Measurements from ENCODE around the gene COG5. TPM values are rescaled to one million over a fixed set of nuclear protein-coding genes. Genes with fewer than 3 reads are reported as not detected.

The COG5 gene
- total RNA-seq, 2 experiments from 2014 or later, result 40.9 to 60.2 TPM

DNA sequence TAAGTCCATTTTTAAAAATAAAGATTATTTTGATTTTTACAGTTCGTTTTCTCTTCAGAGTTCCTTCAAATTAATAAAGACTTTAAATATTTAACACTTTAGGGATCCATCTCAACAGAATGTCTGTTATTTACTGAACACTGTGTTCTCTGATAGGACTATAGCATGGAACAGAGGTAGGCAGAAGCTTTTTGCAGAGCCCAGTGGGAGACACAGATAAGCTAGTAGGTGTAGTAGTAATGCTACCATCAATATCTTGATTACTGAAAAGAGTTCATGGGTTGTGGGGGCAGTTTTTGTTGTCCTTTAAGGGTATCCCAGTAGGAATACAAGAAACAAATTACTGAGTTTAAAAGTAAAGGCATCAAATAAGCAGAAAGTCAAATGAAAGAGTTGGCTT is 254.4 kb downstream of the COG5 start:
- H3K79me2 ChIP-seq (ENCODE audit: insufficient read depth, low read depth, low read length), result no peaks in the 10 kb centered on the region
- H3K4me1 ChIP-seq (ENCODE audit: insufficient read depth, low read length, poor library complexity, severe bottlenecking), result no peaks in the 10 kb centered on the region
- no peak overlapping the region for H3K4me2 ChIP-seq (ENCODE audit: low read length)
- POLR2A ChIA-PET, result interaction anchor here (0.7 kb wide), 1 partner anchor 53 kb away, joined by 3 read pairs; no protein-coding TSS in a partner anchor
- H2AFZ ChIP-seq (ENCODE audit: low read length), result no peak overlapping the region
- intact Hi-C loops (cut with micrococcal nuclease; ENCODE audit: unreplicated experiment), result no loop called here
- H3K9me2 ChIP-seq (ENCODE audit: insufficient read depth, low read length), result no peaks in the 10 kb centered on the region
- BruUV-seq (replicated peaks), result no TSS peak
- TF ChIP-seq, protein P1, sequence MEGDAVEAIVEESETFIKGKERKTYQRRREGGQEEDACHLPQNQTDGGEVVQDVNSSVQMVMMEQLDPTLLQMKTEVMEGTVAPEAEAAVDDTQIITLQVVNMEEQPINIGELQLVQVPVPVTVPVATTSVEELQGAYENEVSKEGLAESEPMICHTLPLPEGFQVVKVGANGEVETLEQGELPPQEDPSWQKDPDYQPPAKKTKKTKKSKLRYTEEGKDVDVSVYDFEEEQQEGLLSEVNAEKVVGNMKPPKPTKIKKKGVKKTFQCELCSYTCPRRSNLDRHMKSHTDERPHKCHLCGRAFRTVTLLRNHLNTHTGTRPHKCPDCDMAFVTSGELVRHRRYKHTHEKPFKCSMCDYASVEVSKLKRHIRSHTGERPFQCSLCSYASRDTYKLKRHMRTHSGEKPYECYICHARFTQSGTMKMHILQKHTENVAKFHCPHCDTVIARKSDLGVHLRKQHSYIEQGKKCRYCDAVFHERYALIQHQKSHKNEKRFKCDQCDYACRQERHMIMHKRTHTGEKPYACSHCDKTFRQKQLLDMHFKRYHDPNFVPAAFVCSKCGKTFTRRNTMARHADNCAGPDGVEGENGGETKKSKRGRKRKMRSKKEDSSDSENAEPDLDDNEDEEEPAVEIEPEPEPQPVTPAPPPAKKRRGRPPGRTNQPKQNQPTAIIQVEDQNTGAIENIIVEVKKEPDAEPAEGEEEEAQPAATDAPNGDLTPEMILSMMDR (conservative IDR thresholded peaks at IDR 0.05; ENCODE audit: low read length), result no peak
- TF ChIP-seq EZH2phosphoT487 (IDR thresholded peaks at IDR 0.05; ENCODE audit: borderline replicate concordance, low read depth, low read length), result no peak
- no peaks in the 10 kb centered on the region for H3K9me3 ChIP-seq (ENCODE audit: low read length)
- H3K27ac ChIP-seq (ENCODE audit: low read depth, low read length, poor library complexity, severe bottlenecking), result no peak overlapping the region
- no peak for DNase-seq (ENCODE audit: low spot score)
- no peaks in the 10 kb centered on the region for H3K36me3 ChIP-seq (ENCODE audit: insufficient read depth, low read length)
- CTCF ChIA-PET (ENCODE audit: unreplicated experiment), result no interaction called here
- no peak overlapping the region for H3K4me3 ChIP-seq (ENCODE audit: low read depth, low read length, poor library complexity, severe bottlenecking)
- H4K20me1 ChIP-seq (ENCODE audit: insufficient read depth, low read length), result no peaks in the 10 kb centered on the region

DNA sequence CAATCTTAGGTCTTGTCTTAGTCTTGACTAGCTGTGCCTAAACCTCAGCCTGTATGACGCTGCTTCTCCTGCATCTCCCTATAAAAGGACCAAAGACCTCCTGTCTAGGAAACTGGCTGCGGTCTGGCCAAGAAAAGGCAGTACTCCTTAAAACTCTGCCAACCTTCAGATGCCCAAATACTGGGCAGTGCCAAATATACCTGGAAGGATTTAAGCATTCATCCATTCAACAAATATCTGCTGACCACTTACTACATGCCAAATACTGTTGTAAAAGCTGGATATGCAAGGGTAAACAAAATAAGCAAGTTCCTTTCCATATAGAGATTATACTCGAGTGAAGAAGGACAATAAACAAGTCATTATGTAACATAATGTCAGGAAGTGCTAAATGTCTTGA is 259.1 kb downstream of the COG5 start:
- ChIA-PET POLR2A (no interaction called here), CTCF (ENCODE audit: unreplicated experiment) (no interaction called here)
- intact Hi-C loops (cut with micrococcal nuclease; ENCODE audit: unreplicated experiment), result no loop called here
- Histone ChIP-seq H3K4me2 (ENCODE audit: low read length) (no peak overlapping the region), H3K27ac (ENCODE audit: low read depth, low read length, poor library complexity, severe bottlenecking) (no peak overlapping the region), H3K79me2 (ENCODE audit: insufficient read depth, low read depth, low read length) (no peaks in the 10 kb centered on the region), H3K9me2 (ENCODE audit: insufficient read depth, low read length) (no peaks in the 10 kb centered on the region), H3K9me3 (ENCODE audit: low read length) (no peaks in the 10 kb centered on the region; the same call in 1 of the 2 replicates), H2AFZ (ENCODE audit: low read length) (no peak overlapping the region), H3K36me3 (ENCODE audit: insufficient read depth, low read length) (no peaks in the 10 kb centered on the region), H3K4me3 (ENCODE audit: low read depth, low read length, poor library complexity, severe bottlenecking) (no peak overlapping the region), H3K4me1 (ENCODE audit: insufficient read depth, low read length, poor library complexity, severe bottlenecking) (no peaks in the 10 kb centered on the region), H4K20me1 (ENCODE audit: insufficient read depth, low read length) (no peaks in the 10 kb centered on the region)
- TF ChIP-seq, protein P1 (conservative IDR thresholded peaks at IDR 0.05; ENCODE audit: low read length), result no peak
- no peak for DNase-seq (ENCODE audit: low spot score)
- no TSS peak for BruUV-seq (replicated peaks)

- no peak overlapping the region for H2AFZ ChIP-seq (ENCODE audit: low read length)
- no peaks in the 10 kb centered on the region for H3K79me2 ChIP-seq (ENCODE audit: insufficient read depth, low read depth, low read length)
- intact Hi-C loops (cut with micrococcal nuclease; ENCODE audit: unreplicated experiment), result no loop called here
- H3K4me3 ChIP-seq (ENCODE audit: low read depth, low read length, poor library complexity, severe bottlenecking), result no peak overlapping the region
- TF ChIP-seq, protein P1 (conservative IDR thresholded peaks at IDR 0.05; ENCODE audit: low read length), result no peak
- no peak for TF ChIP-seq EZH2phosphoT487 (IDR thresholded peaks at IDR 0.05; ENCODE audit: borderline replicate concordance, low read depth, low read length)
- H4K20me1 ChIP-seq (ENCODE audit: insufficient read depth, low read length), result no peaks in the 10 kb centered on the region
- BruUV-seq (replicated peaks), result no TSS peak
- no peaks in the 10 kb centered on the region for H3K4me1 ChIP-seq (ENCODE audit: insufficient read depth, low read length, poor library complexity, severe bottlenecking)
- no peaks in the 10 kb centered on the region for H3K36me3 ChIP-seq (ENCODE audit: insufficient read depth, low read length)
- H3K4me2 ChIP-seq (ENCODE audit: low read length), result no peak overlapping the region
- H3K9me2 ChIP-seq (ENCODE audit: insufficient read depth, low read length), result no peaks in the 10 kb centered on the region
- no peak for DNase-seq (ENCODE audit: low spot score)
- no peaks in the 10 kb centered on the region; the same call in 1 of the 2 replicates for H3K9me3 ChIP-seq (ENCODE audit: low read length)
- CTCF ChIA-PET (ENCODE audit: unreplicated experiment), result no interaction called here
- POLR2A ChIA-PET, result no interaction called here
- no peak overlapping the region for H3K27ac ChIP-seq (ENCODE audit: low read depth, low read length, poor library complexity, severe bottlenecking)
Observed at GRCh38 chr7:107304063-107304462, 259.7 kb downstream of the COG5 start.

All from OCI-LY7 (cell line).